Measurements from ENCODE around the gene ANAPC2.

- TF ChIP-seq CTCF (IDR thresholded peaks at IDR 0.05) (no peak), EP300 (IDR thresholded peaks at IDR 0.05) (no peak)
Measured at GRCh38 chr9:137148661-137149060, 39.7 kb downstream of the ANAPC2 start.

All from sigmoid colon (tissue), 4 donors.